Measurements from ENCODE around the gene PKDCC.

GRCh38 chr2:42046819-42047487 is 868 bp upstream of the PKDCC start:
- no peak for TF ChIP-seq CTCF (IDR thresholded peaks at IDR 0.05)
- no peak for TF ChIP-seq POLR2A (IDR thresholded peaks at IDR 0.05)
